Measurements from ENCODE around the gene TMEM132C. TPM values are rescaled to one million over a fixed set of nuclear protein-coding genes. Genes with fewer than 3 reads are reported as not detected.
"Not testable (repeated sequence)": the region's sequence is repeated elsewhere in the genome, so short reads cannot be mapped to it uniquely, and the experiment has no call there.

Gene TMEM132C
- polyA plus RNA-seq, 4 donors, result 1.9 to 3.7 (median 3.3) TPM

- no peak for DNase-seq (ENCODE audit: low read depth in 4 of 4, low spot score in 3 of 4)
Observed at GRCh38 chr12:128463881-128464280, 196.9 kb downstream of the TMEM132C start.

GRCh38 chr12:128467882-128468281 lies 200.9 kb downstream of the TMEM132C start:
- no peak for DNase-seq (ENCODE audit: low read depth in 4 of 4, low spot score in 3 of 4)

- DNase-seq (ENCODE audit: low read depth in 4 of 4, low spot score in 3 of 4), result no peak
Observed at GRCh38 chr12:128468926-128469325, 202.0 kb downstream of the TMEM132C start.

- DNase-seq (ENCODE audit: low read depth in 4 of 4, low spot score in 3 of 4), result no peak
Observed at GRCh38 chr12:128471491-128471890, 204.5 kb downstream of the TMEM132C start.

GRCh38 chr12:128474916-128475315 lies 207.9 kb downstream of the TMEM132C start:
- DNase-seq (ENCODE audit: low read depth in 4 of 4, low spot score in 3 of 4), result no peak

GRCh38 chr12:128476266-128476665 lies 209.3 kb downstream of the TMEM132C start:
- peak in 1 of 4 donors; percentile 41 for DNase-seq (ENCODE audit: low read depth in 4 of 4, low spot score in 3 of 4)

GRCh38 chr12:128483526-128484255 lies 216.7 kb downstream of the TMEM132C start:
- DNase-seq (ENCODE audit: low read depth in 4 of 4, low spot score in 3 of 4), result no peak

GRCh38 chr12:128497376-128497775 lies 230.4 kb downstream of the TMEM132C start:
- DNase-seq (ENCODE audit: low read depth in 4 of 4, low spot score in 3 of 4), result not testable (repeated sequence)

GRCh38 chr12:128507470-128507869 lies 240.5 kb downstream of the TMEM132C start:
- DNase-seq (ENCODE audit: low read depth in 4 of 4, low spot score in 3 of 4), result no peak

GRCh38 chr12:128509170-128509569 lies 242.2 kb downstream of the TMEM132C start:
- no peak for DNase-seq (ENCODE audit: low read depth in 4 of 4, low spot score in 3 of 4)

GRCh38 chr12:128510511-128510910 lies 243.5 kb downstream of the TMEM132C start:
- no peak for DNase-seq (ENCODE audit: low read depth in 4 of 4, low spot score in 3 of 4)

- no peak for DNase-seq (ENCODE audit: low read depth in 4 of 4, low spot score in 3 of 4)
Observed at GRCh38 chr12:128513331-128513730, 246.4 kb downstream of the TMEM132C start.

- DNase-seq (ENCODE audit: low read depth in 4 of 4, low spot score in 3 of 4), result no peak
Observed at GRCh38 chr12:128513831-128514230, 246.9 kb downstream of the TMEM132C start.

GRCh38 chr12:128518644-128519043 lies 251.7 kb downstream of the TMEM132C start:
- DNase-seq (ENCODE audit: low read depth in 4 of 4, low spot score in 3 of 4), result no peak

- DNase-seq (ENCODE audit: low read depth in 4 of 4, low spot score in 3 of 4), result no peak
Observed at GRCh38 chr12:128519426-128519825, 252.5 kb downstream of the TMEM132C start.

- no peak for DNase-seq (ENCODE audit: low read depth in 4 of 4, low spot score in 3 of 4)
Observed at GRCh38 chr12:128521981-128522380, 255.0 kb downstream of the TMEM132C start.

- DNase-seq (ENCODE audit: low read depth in 4 of 4, low spot score in 3 of 4), result no peak
Observed at GRCh38 chr12:128524439-128524838, 257.5 kb downstream of the TMEM132C start.

- no peak for DNase-seq (ENCODE audit: low read depth in 4 of 4, low spot score in 3 of 4)
Observed at GRCh38 chr12:128531170-128531569, 264.2 kb downstream of the TMEM132C start.

- no peak for DNase-seq (ENCODE audit: low read depth in 4 of 4, low spot score in 3 of 4)
Observed at GRCh38 chr12:128534906-128535305, 267.9 kb downstream of the TMEM132C start.

- DNase-seq (ENCODE audit: low read depth in 4 of 4, low spot score in 3 of 4), result no peak
Observed at GRCh38 chr12:128536810-128537209, 269.8 kb downstream of the TMEM132C start.

GRCh38 chr12:128537668-128538067 lies 270.7 kb downstream of the TMEM132C start:
- DNase-seq (ENCODE audit: low read depth in 4 of 4, low spot score in 3 of 4), result no peak

- no peak for DNase-seq (ENCODE audit: low read depth in 4 of 4, low spot score in 3 of 4)
Observed at GRCh38 chr12:128542844-128543243, 275.9 kb downstream of the TMEM132C start.

- no peak for DNase-seq (ENCODE audit: low read depth in 4 of 4, low spot score in 3 of 4)
Observed at GRCh38 chr12:128543460-128543859, 276.5 kb downstream of the TMEM132C start.
